Neutrophil (primary cell): ENCODE measurements around the gene C1QL2.

ENCODE experiments used
- H3K27ac ChIP-seq: fragments of 200-600 bp; sonication (generic); 2 replicates; pipeline ENCODE4 v1.5.1; 2016; ENCODE audit warnings: mild to moderate bottlenecking, moderate library complexity
- H3K27me3 ChIP-seq: fragments of 200-600 bp; sonication (generic); 2 replicates; pipeline ENCODE4 v1.6.0; 2016; ENCODE audit warnings: mild to moderate bottlenecking
- H3K36me3 ChIP-seq: fragments of 200-600 bp; sonication (generic); 2 replicates; pipeline ENCODE4 v1.5.1; 2017
- H3K4me1 ChIP-seq, 2 experiments: fragments of 200-600 bp in 1 of 2; sonication (generic) in 1 of 2; 1 replicate in 1 of 2; 2 replicates in 1 of 2; pipeline versions ENCODE4 v1.5.1 to v1.6.1; 2013 to 2016; ENCODE audit warnings: low read depth in 1 of 2, low read length in 1 of 2, mild to moderate bottlenecking in 1 of 2, moderate library complexity in 1 of 2; ENCODE audit not compliant: control insufficient read depth in 1 of 2, insufficient read depth in 1 of 2
- H3K4me3 ChIP-seq, 2 experiments: fragments of 200-600 bp in 1 of 2; sonication (generic) in 1 of 2; 1 replicate in 1 of 2; 2 replicates in 1 of 2; pipeline ENCODE4 v1.5.1; 2013 to 2016; ENCODE audit warnings: low read depth in 1 of 2, low read length in 1 of 2, mild to moderate bottlenecking in 1 of 2, moderate library complexity in 1 of 2
- H3K9me3 ChIP-seq: fragments of 200-600 bp; sonication (generic); 2 replicates; pipeline ENCODE4 v1.5.1; 2016
- CTCF ChIP-seq: fragments of 200-600 bp; sonication (generic); IDR thresholded peaks from 2 replicates; pipeline ENCODE4 v1.5.1; 2016; ENCODE audit warnings: antibody characterized with exemption

C1QL2 gene

GRCh38 chr2:119196301-119197125 is 38.0 kb upstream of the C1QL2 start:
- Histone ChIP-seq H3K27ac (no peak overlapping the region), H3K4me3 (no peak overlapping the region), H3K9me3 (no peaks in the 10 kb centered on the region), H3K27me3 (peaks cover 43% of the 10 kb centered on the region), H3K4me1 (no peaks in the 10 kb centered on the region), H3K36me3 (no peaks in the 10 kb centered on the region)
- no peak for TF ChIP-seq CTCF

GRCh38 chr2:119195887-119196286 is 37.3 kb upstream of the C1QL2 start:
- Histone ChIP-seq H3K36me3 (no peaks in the 10 kb centered on the region), H3K9me3 (no peaks in the 10 kb centered on the region), H3K27me3 (peaks cover 43% of the 10 kb centered on the region), H3K27ac (no peak overlapping the region), H3K4me1 (no peaks in the 10 kb centered on the region), H3K4me3 (no peak overlapping the region)
- TF ChIP-seq CTCF, result no peak

- Histone ChIP-seq H3K9me3 (no peaks in the 10 kb centered on the region), H3K36me3 (no peaks in the 10 kb centered on the region), H3K4me3 (no peak overlapping the region), H3K27me3 (peaks cover 48% of the 10 kb centered on the region), H3K4me1 (no peaks in the 10 kb centered on the region), H3K27ac (no peak overlapping the region)
- TF ChIP-seq CTCF, result no peak
Observed at GRCh38 chr2:119195001-119195400, 36.5 kb upstream of the C1QL2 start.

- Histone ChIP-seq H3K27me3 (peaks cover 30% of the 10 kb centered on the region), H3K36me3 (no peaks in the 10 kb centered on the region), H3K4me3 (no peak overlapping the region), H3K27ac (no peak overlapping the region), H3K4me1 (no peaks in the 10 kb centered on the region), H3K9me3 (no peaks in the 10 kb centered on the region)
- no peak for TF ChIP-seq CTCF
Observed at GRCh38 chr2:119192893-119193292, 34.3 kb upstream of the C1QL2 start.

GRCh38 chr2:119190321-119191111 is 32.0 kb upstream of the C1QL2 start:
- Histone ChIP-seq H3K36me3 (no peaks in the 10 kb centered on the region), H3K9me3 (no peaks in the 10 kb centered on the region), H3K27me3 (peaks cover 16% of the 10 kb centered on the region), H3K4me1 (no peaks in the 10 kb centered on the region), H3K4me3 (no peak overlapping the region), H3K27ac (no peak overlapping the region)
- TF ChIP-seq CTCF, result no peak
